Lower leg skin (tissue), 4 donors: ENCODE measurements around the gene RCAN3. TPM values are rescaled to one million over a fixed set of nuclear protein-coding genes. Genes with fewer than 3 reads are reported as not detected.

ENCODE experiments used
- DNase-seq, 2 donors: peaks; one replicate each; pipeline ENCODE4 v3.0.0-alpha.2; 2019; ENCODE audit warnings: low spot score in 2 of 2
- H3K4me3 ChIP-seq: fragments of 200-600 bp; sonication (generic); 2 replicates; pipeline ENCODE4 v1.5.1; 2017; ENCODE audit warnings: mild to moderate bottlenecking, low read depth; ENCODE audit not compliant: poor library complexity, severe bottlenecking
- CTCF ChIP-seq, 3 donors: fragments of 450-650 bp; IDR thresholded peaks; one replicate each; pipeline ENCODE4 v1.5.1; 2016; ENCODE audit warnings: antibody characterized with exemption in 3 of 3, mild to moderate bottlenecking in 3 of 3, moderate library complexity in 2 of 3
- POLR2A ChIP-seq, 2 donors: fragments of 450-650 bp; IDR thresholded peaks; one replicate each; pipeline ENCODE4 v1.6.1; 2016 to 2017; ENCODE audit warnings: antibody characterized with exemption in 2 of 2, mild to moderate bottlenecking in 1 of 2, moderate library complexity in 1 of 2
- whole genome bisulfite sequencing, 2 donors: methylation state at CpG; one replicate each; pipeline ENCODE4 v1.1.5; 2018; 5-methylcytosine and 5-hydroxymethylcytosine counted together
- intact Hi-C: fragments of 100-400 bp; cut with DNase I; formaldehyde crosslinking; loops from one replicate; pipeline ENCODE4 v1.15.0; 2023; ENCODE audit warnings: low total_unique reads
- total RNA-seq, 4 donors: library from RNA; depleted of rRNA; stranded (reverse); fragments of >200 nt; gene quantifications; one replicate each; pipeline ENCODE4 v1.1.0, GENCODE V29; 2016

Gene RCAN3
- total RNA-seq, 4 donors from 2014 or later = 24.0 to 38.0 (median 29.4) TPM

- no peak for DNase-seq
- TF ChIP-seq CTCF (IDR thresholded peaks at IDR 0.05) (no peak), POLR2A (IDR thresholded peaks at IDR 0.05) (no peak)
- intact Hi-C loops = no loop called here
- no peak overlapping the region for H3K4me3 ChIP-seq
- WGBS, 2 donors = 78 to 88% methylated on average over 21 of the region's 21 CpGs
These were observed 32.4 kb downstream of the RCAN3 start for GRCh38 chr1:24535021-24535424.

- H3K4me3 ChIP-seq = no peak overlapping the region
- DNase-seq = no peak
- WGBS, 2 donors = 86 to 91% methylated on average over 8 of the region's 8 CpGs
- intact Hi-C loops = no loop called here
- no peak for TF ChIP-seq CTCF (IDR thresholded peaks at IDR 0.05)
- TF ChIP-seq POLR2A (IDR thresholded peaks at IDR 0.05) = no peak
These were observed 33.1 kb downstream of the RCAN3 start for GRCh38 chr1:24535778-24536177.

GRCh38 chr1:24536391-24536840 lies 33.8 kb downstream of the RCAN3 start:
- DNase-seq = no peak
- 64 to 68% methylated on average over 7 of the region's 7 CpGs for WGBS, 2 donors
- intact Hi-C loops = no loop called here
- no peak overlapping the region for H3K4me3 ChIP-seq
- no peak for TF ChIP-seq POLR2A (IDR thresholded peaks at IDR 0.05)
- no peak for TF ChIP-seq CTCF (IDR thresholded peaks at IDR 0.05)

- WGBS, 2 donors = 90 to 91% methylated on average over 15 of the region's 15 CpGs
- intact Hi-C loops = no loop called here
These were observed 37.6 kb downstream of the RCAN3 start for GRCh38 chr1:24540051-24540905.

GRCh38 chr1:24540906-24541710 lies 38.5 kb downstream of the RCAN3 start:
- TF ChIP-seq CTCF (IDR thresholded peaks at IDR 0.05) = no peak
- TF ChIP-seq POLR2A (IDR thresholded peaks at IDR 0.05) = no peak
- 62 to 75% methylated on average over 7 of the region's 7 CpGs for WGBS, 2 donors
- peak in 1 of 2 donors; percentile 54 for DNase-seq
- intact Hi-C loops = no loop called here
- no peak overlapping the region for H3K4me3 ChIP-seq

More at GRCh38 chr1:24540051-24540905, 37.6 kb downstream of the RCAN3 start:
- no peak for DNase-seq
- no peak overlapping the region for H3K4me3 ChIP-seq
- TF ChIP-seq CTCF (IDR thresholded peaks at IDR 0.05) = no peak
- no peak for TF ChIP-seq POLR2A (IDR thresholded peaks at IDR 0.05)
